HG03457 (cell line): Measurements from ENCODE around the gene TEX35.
A peak's percentile ranks its signal among the peaks of the same experiment; 100 is the strongest.

Experiments used
- ATAC-seq: cut with Tn5 transposase; IDR thresholded peaks from one replicate; pipeline ENCODE4 v1.9.1; 2021; ENCODE audit warnings: moderate number of reproducible peaks; ENCODE audit not compliant: unreplicated experiment

Gene TEX35

GRCh38 chr1:178516110-178516509 is 3.2 kb downstream of the TEX35 start:
- ATAC-seq = no peak

- ATAC-seq = no peak
These were observed 6.0 kb downstream of the TEX35 start for GRCh38 chr1:178518894-178519293.

GRCh38 chr1:178520803-178521202 is 7.9 kb downstream of the TEX35 start:
- no peak for ATAC-seq

GRCh38 chr1:178521241-178521640 is 8.3 kb downstream of the TEX35 start:
- ATAC-seq = no peak

GRCh38 chr1:178527117-178527516 is 14.2 kb downstream of the TEX35 start:
- ATAC-seq = no peak

- ATAC-seq = no peak
These were observed 15.5 kb downstream of the TEX35 start for GRCh38 chr1:178528228-178528952.

GRCh38 chr1:178528953-178529335 is 16.0 kb downstream of the TEX35 start:
- ATAC-seq = no peak

- ATAC-seq = no peak
These were observed 16.6 kb downstream of the TEX35 start for GRCh38 chr1:178529364-178530036.

GRCh38 chr1:178530037-178530402 is 17.1 kb downstream of the TEX35 start:
- no peak for ATAC-seq

- no peak for ATAC-seq
These were observed 17.6 kb downstream of the TEX35 start for GRCh38 chr1:178530502-178530901.

GRCh38 chr1:178531887-178532286 is 19.0 kb downstream of the TEX35 start:
- no peak for ATAC-seq

- ATAC-seq = peak; percentile 66
These were observed 19.5 kb downstream of the TEX35 start for GRCh38 chr1:178532392-178532791.

GRCh38 chr1:178533121-178533946 is 20.4 kb downstream of the TEX35 start:
- ATAC-seq = no peak

GRCh38 chr1:178534137-178534868 is 21.4 kb downstream of the TEX35 start:
- ATAC-seq = no peak

GRCh38 chr1:178536329-178536728 is 23.4 kb downstream of the TEX35 start:
- ATAC-seq = no peak

GRCh38 chr1:178536844-178537371 is 24.0 kb downstream of the TEX35 start:
- ATAC-seq = no peak

- ATAC-seq = no peak
These were observed 24.6 kb downstream of the TEX35 start for GRCh38 chr1:178537382-178538090.

- no peak for ATAC-seq
These were observed 25.4 kb downstream of the TEX35 start for GRCh38 chr1:178538192-178538916.

- ATAC-seq = no peak
These were observed 26.4 kb downstream of the TEX35 start for GRCh38 chr1:178539291-178539690.

- no peak for ATAC-seq
These were observed 27.3 kb downstream of the TEX35 start for GRCh38 chr1:178540204-178540603.
